Astrocyte (in vitro differentiated cells and primary cell): Measurements from ENCODE around the gene RNF7. TPM values are rescaled to one million over a fixed set of nuclear protein-coding genes. Genes with fewer than 3 reads are reported as not detected.

Experiments
- DNase-seq: peaks from one replicate; pipeline ENCODE4 v3.0.0-alpha.2; 2010; ENCODE audit warnings: low read depth
- FAIRE-seq: peaks from 2 replicates; lab custom pipeline; 2011; peaks lifted over from hg19 to GRCh38; lab: Jason Lieb, UNC
- H2AFZ ChIP-seq: 2 replicates; pipeline ENCODE4 v1.6.0; 2012; ENCODE audit warnings: low read depth, low read length, inconsistent platforms
- H3K27ac ChIP-seq: 2 replicates; pipeline ENCODE4 v1.5.1; 2011; ENCODE audit warnings: low read depth, low read length, inconsistent platforms
- H3K27me3 ChIP-seq: 2 replicates; pipeline ENCODE4 v1.6.0; 2011; ENCODE audit warnings: low read length, inconsistent platforms; ENCODE audit not compliant: insufficient read depth
- H3K36me3 ChIP-seq: 2 replicates; pipeline ENCODE4 v1.5.1; 2011; ENCODE audit warnings: low read length, inconsistent platforms; ENCODE audit not compliant: insufficient read depth
- H3K4me1 ChIP-seq: 2 replicates; pipeline ENCODE4 v1.5.1; 2011; ENCODE audit warnings: low read length, inconsistent platforms; ENCODE audit not compliant: insufficient read depth
- H3K4me2 ChIP-seq: 2 replicates; pipeline ENCODE4 v1.6.0; 2012; ENCODE audit warnings: low read length, inconsistent platforms
- H3K4me3 ChIP-seq: 2 replicates; pipeline ENCODE4 v1.5.1; 2011; ENCODE audit warnings: low read depth, mild to moderate bottlenecking, low read length, inconsistent platforms; ENCODE audit not compliant: insufficient read depth
- H3K79me2 ChIP-seq: 2 replicates; pipeline ENCODE4 v1.6.0; 2012; ENCODE audit warnings: mild to moderate bottlenecking, low read length, inconsistent platforms; ENCODE audit not compliant: insufficient read depth
- H3K9ac ChIP-seq: 2 replicates; pipeline ENCODE4 v1.6.0; 2012; ENCODE audit warnings: mild to moderate bottlenecking, low read length, inconsistent platforms
- H3K9me3 ChIP-seq: 2 replicates; pipeline ENCODE4 v1.5.1; 2012; ENCODE audit warnings: low read depth, mild to moderate bottlenecking, low read length, inconsistent platforms; ENCODE audit not compliant: insufficient read depth
- H4K20me1 ChIP-seq: 2 replicates; pipeline ENCODE4 v1.6.0; 2012; ENCODE audit warnings: low read length, inconsistent platforms; ENCODE audit not compliant: insufficient read depth
- H3K27ac Mint-ChIP-seq: one replicate; pipeline ENCODE4 v1.8.0; 2021; ENCODE audit warnings: mild to moderate bottlenecking, mixed read lengths; ENCODE audit not compliant: unreplicated experiment
- H3K27me3 Mint-ChIP-seq: one replicate; pipeline ENCODE4 v1.8.0; 2021; ENCODE audit warnings: low read depth, mixed read lengths; ENCODE audit not compliant: unreplicated experiment
- H3K36me3 Mint-ChIP-seq: one replicate; pipeline ENCODE4 v1.8.0; 2021; ENCODE audit warnings: low read depth, mixed read lengths; ENCODE audit not compliant: unreplicated experiment
- H3K4me1 Mint-ChIP-seq: one replicate; pipeline ENCODE4 v1.8.0; 2021; ENCODE audit warnings: low read depth, mixed read lengths; ENCODE audit not compliant: unreplicated experiment
- H3K4me3 Mint-ChIP-seq: one replicate; pipeline ENCODE4 v1.8.0; 2021; ENCODE audit warnings: mild to moderate bottlenecking, moderate library complexity, mixed read lengths; ENCODE audit not compliant: unreplicated experiment
- H3K9me3 Mint-ChIP-seq: one replicate; pipeline ENCODE4 v1.8.0; 2021; ENCODE audit warnings: mild to moderate bottlenecking, mixed read lengths; ENCODE audit not compliant: unreplicated experiment
- EZH2 ChIP-seq: IDR thresholded peaks from 2 replicates; pipeline ENCODE4 v1.6.1; 2012; ENCODE audit warnings: mild to moderate bottlenecking, low read length, inconsistent platforms; ENCODE audit not compliant: insufficient read depth
- total RNA-seq: library from RNA; stranded (reverse); gene quantifications from 2 replicates; pipeline ENCODE4 v1.2.1, GENCODE V29; 2021
- TF ChIP-seq, protein P1 (sequence below): IDR thresholded peaks from 2 replicates; pipeline ENCODE4 v1.5.1; 2011; ENCODE audit warnings: low read depth, mild to moderate bottlenecking, inconsistent platforms, low read length, moderate library complexity; ENCODE audit not compliant: insufficient read depth

The RNF7 gene
- total RNA-seq, 1 donor from 2014 or later, result 168 TPM

GRCh38 chr3:141707741-141708203 lies 30.3 kb upstream of the RNF7 start:
- H3K79me2 ChIP-seq, result no peaks in the 10 kb centered on the region
- no peak overlapping the region for H3K27ac ChIP-seq
- H4K20me1 ChIP-seq, result no peaks in the 10 kb centered on the region
- H3K9me3 Mint-ChIP-seq, result no peaks in the 10 kb centered on the region
- peaks cover 4% of the 10 kb centered on the region for H3K4me1 Mint-ChIP-seq
- no peaks in the 10 kb centered on the region for H3K9me3 ChIP-seq
- H3K4me3 Mint-ChIP-seq, result no peak overlapping the region
- H3K27me3 Mint-ChIP-seq, result peaks cover 12% of the 10 kb centered on the region
- H3K4me2 ChIP-seq, result peak overlapping the region; percentile 52
- DNase-seq (peak; percentile 74), FAIRE-seq (peak; percentile 89)
- no peak overlapping the region for H3K9ac ChIP-seq
- H3K27ac Mint-ChIP-seq, result no peak overlapping the region
- H3K36me3 ChIP-seq, result no peaks in the 10 kb centered on the region
- H3K4me3 ChIP-seq, result no peak overlapping the region
- peaks cover 19% of the 10 kb centered on the region for H3K4me1 ChIP-seq
- H3K27me3 ChIP-seq, result no peaks in the 10 kb centered on the region
- no peak overlapping the region for H2AFZ ChIP-seq
- no peak for TF ChIP-seq EZH2
- TF ChIP-seq, protein P1, sequence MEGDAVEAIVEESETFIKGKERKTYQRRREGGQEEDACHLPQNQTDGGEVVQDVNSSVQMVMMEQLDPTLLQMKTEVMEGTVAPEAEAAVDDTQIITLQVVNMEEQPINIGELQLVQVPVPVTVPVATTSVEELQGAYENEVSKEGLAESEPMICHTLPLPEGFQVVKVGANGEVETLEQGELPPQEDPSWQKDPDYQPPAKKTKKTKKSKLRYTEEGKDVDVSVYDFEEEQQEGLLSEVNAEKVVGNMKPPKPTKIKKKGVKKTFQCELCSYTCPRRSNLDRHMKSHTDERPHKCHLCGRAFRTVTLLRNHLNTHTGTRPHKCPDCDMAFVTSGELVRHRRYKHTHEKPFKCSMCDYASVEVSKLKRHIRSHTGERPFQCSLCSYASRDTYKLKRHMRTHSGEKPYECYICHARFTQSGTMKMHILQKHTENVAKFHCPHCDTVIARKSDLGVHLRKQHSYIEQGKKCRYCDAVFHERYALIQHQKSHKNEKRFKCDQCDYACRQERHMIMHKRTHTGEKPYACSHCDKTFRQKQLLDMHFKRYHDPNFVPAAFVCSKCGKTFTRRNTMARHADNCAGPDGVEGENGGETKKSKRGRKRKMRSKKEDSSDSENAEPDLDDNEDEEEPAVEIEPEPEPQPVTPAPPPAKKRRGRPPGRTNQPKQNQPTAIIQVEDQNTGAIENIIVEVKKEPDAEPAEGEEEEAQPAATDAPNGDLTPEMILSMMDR, result no peak
- no peaks in the 10 kb centered on the region for H3K36me3 Mint-ChIP-seq

- H3K4me3 Mint-ChIP-seq, result no peak overlapping the region
- TF ChIP-seq, protein P1, result no peak
- TF ChIP-seq EZH2, result no peak
- DNase-seq (no peak), FAIRE-seq (no peak)
- peaks cover 11% of the 10 kb centered on the region for H3K27me3 Mint-ChIP-seq
- no peak overlapping the region for H3K27ac Mint-ChIP-seq
- Histone ChIP-seq H3K9me3 (no peaks in the 10 kb centered on the region), H3K9ac (no peak overlapping the region), H4K20me1 (no peaks in the 10 kb centered on the region), H3K4me3 (no peak overlapping the region), H3K4me2 (peak overlapping the region; percentile 52), H3K4me1 (peaks cover 19% of the 10 kb centered on the region), H3K79me2 (no peaks in the 10 kb centered on the region), H2AFZ (no peak overlapping the region), H3K36me3 (no peaks in the 10 kb centered on the region), H3K27ac (no peak overlapping the region), H3K27me3 (no peaks in the 10 kb centered on the region)
- H3K9me3 Mint-ChIP-seq, result no peaks in the 10 kb centered on the region
- H3K36me3 Mint-ChIP-seq, result no peaks in the 10 kb centered on the region
- peaks cover 4% of the 10 kb centered on the region for H3K4me1 Mint-ChIP-seq
Observed at GRCh38 chr3:141708367-141708766, 29.7 kb upstream of the RNF7 start.

DNA sequence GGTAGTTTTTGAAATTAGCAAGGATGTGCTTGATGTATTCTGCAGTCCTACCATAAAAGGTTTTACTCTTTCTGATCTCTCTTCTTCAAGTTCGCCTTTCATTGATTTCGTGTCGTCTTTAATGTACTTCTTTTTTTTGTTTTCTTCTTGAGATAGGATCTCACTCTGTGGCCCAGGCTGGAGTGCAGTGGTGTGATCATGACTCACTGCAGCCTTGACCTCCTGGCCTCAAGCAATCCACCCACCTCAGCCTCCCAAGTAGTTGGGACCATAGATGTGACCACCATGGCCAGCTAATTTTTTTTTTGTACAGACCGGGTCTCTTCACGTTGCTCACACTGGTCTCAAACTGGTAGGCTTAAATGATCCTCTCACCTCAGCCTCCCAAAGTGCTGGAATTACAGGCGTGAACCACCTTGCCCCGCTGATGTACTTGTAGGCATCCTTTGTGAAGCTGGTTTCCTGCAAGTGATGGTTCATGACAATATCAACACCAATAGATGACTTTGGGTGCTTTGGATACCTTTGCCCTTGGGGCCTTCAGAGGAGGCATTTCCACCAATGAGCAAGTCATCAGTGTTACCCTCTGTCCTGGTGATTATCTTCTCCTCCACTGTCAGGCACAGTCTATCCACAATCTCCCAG lies 28.9 kb upstream of the RNF7 start:
- Histone ChIP-seq H3K9me3 (no peaks in the 10 kb centered on the region), H3K4me1 (peaks cover 19% of the 10 kb centered on the region), H4K20me1 (no peaks in the 10 kb centered on the region), H3K27ac (no peak overlapping the region), H3K79me2 (no peaks in the 10 kb centered on the region), H3K9ac (no peak overlapping the region), H3K4me2 (no peak overlapping the region), H3K27me3 (no peaks in the 10 kb centered on the region), H2AFZ (no peak overlapping the region), H3K36me3 (no peaks in the 10 kb centered on the region), H3K4me3 (no peak overlapping the region)
- Mint-ChIP-seq H3K36me3 (no peaks in the 10 kb centered on the region), H3K27me3 (peaks cover 11% of the 10 kb centered on the region), H3K4me1 (peaks cover 4% of the 10 kb centered on the region), H3K27ac (no peak overlapping the region), H3K9me3 (no peaks in the 10 kb centered on the region), H3K4me3 (no peak overlapping the region)
- DNase-seq (no peak), FAIRE-seq (no peak)
- TF ChIP-seq, protein P1, result no peak
- no peak for TF ChIP-seq EZH2
